ENCODE results near the gene KIF12.

KIF12 gene

GRCh38 chr9:114069476-114070187 lies 29.5 kb downstream of the KIF12 start:
- no peak for TF ChIP-seq CTCF (IDR thresholded peaks at IDR 0.05; ENCODE audit: insufficient read depth, missing control alignments)
- DNase-seq (ENCODE audit: insufficient read length, low spot score) (no peak), FAIRE-seq (no peak)

GRCh38 chr9:114065304-114065703 lies 33.8 kb downstream of the KIF12 start:
- no peak for TF ChIP-seq CTCF (IDR thresholded peaks at IDR 0.05; ENCODE audit: insufficient read depth, missing control alignments)
- FAIRE-seq (no peak), DNase-seq (ENCODE audit: insufficient read length, low spot score) (no peak)

GRCh38 chr9:114061830-114062474 lies 37.1 kb downstream of the KIF12 start:
- FAIRE-seq (no peak), DNase-seq (ENCODE audit: insufficient read length, low spot score) (no peak)
- TF ChIP-seq CTCF (IDR thresholded peaks at IDR 0.05; ENCODE audit: insufficient read depth, missing control alignments) = no peak

GRCh38 chr9:114061292-114061691 lies 37.8 kb downstream of the KIF12 start:
- DNase-seq (ENCODE audit: insufficient read length, low spot score) = no peak
- FAIRE-seq = no peak
- no peak for TF ChIP-seq CTCF (IDR thresholded peaks at IDR 0.05; ENCODE audit: insufficient read depth, missing control alignments)

- FAIRE-seq (no peak), DNase-seq (ENCODE audit: insufficient read length, low spot score) (no peak)
- TF ChIP-seq CTCF (IDR thresholded peaks at IDR 0.05; ENCODE audit: insufficient read depth, missing control alignments) = no peak
Measured at GRCh38 chr9:114060711-114061110, 38.4 kb downstream of the KIF12 start.

- DNase-seq (ENCODE audit: insufficient read length, low spot score) (no peak), FAIRE-seq (no peak)
- no peak for TF ChIP-seq CTCF (IDR thresholded peaks at IDR 0.05; ENCODE audit: insufficient read depth, missing control alignments)
Measured at GRCh38 chr9:114060070-114060469, 39.0 kb downstream of the KIF12 start.

Measured in D721Med (cell line).